ENCODE results near the gene OR8D4. TPM values are rescaled to one million over a fixed set of nuclear protein-coding genes. Genes with fewer than 3 reads are reported as not detected.

The OR8D4 gene
- polyA plus RNA-seq, 1 donor from 2014 or later: not detected

DNA sequence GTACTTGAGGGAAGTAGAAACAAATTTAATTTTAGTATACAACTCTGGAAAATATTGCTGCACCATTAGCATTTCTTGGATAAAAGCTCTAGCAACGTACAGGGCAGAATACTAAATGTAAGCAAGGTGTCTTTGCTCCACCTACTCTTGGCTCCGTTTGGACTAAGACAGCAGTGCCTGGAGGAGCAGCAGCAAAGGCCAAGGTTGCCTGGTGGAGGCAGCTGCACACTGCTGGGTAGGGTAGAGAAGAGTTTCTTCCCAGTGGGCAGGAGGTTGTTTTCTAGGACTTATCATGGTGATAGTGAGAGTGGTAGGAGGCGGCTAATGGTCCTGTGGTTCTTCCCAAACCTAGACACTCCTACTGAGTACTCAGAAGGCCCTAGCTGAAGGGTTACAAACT, 2.2 kb upstream of the OR8D4 start:
- no peak overlapping the region for H3K4me3 ChIP-seq (ENCODE audit: low read length)
- no peak overlapping the region for H3K27ac ChIP-seq (ENCODE audit: low read length)
- no peaks in the 10 kb centered on the region for H3K9me2 ChIP-seq (ENCODE audit: insufficient read depth, low read length)
- TF ChIP-seq, protein P1, sequence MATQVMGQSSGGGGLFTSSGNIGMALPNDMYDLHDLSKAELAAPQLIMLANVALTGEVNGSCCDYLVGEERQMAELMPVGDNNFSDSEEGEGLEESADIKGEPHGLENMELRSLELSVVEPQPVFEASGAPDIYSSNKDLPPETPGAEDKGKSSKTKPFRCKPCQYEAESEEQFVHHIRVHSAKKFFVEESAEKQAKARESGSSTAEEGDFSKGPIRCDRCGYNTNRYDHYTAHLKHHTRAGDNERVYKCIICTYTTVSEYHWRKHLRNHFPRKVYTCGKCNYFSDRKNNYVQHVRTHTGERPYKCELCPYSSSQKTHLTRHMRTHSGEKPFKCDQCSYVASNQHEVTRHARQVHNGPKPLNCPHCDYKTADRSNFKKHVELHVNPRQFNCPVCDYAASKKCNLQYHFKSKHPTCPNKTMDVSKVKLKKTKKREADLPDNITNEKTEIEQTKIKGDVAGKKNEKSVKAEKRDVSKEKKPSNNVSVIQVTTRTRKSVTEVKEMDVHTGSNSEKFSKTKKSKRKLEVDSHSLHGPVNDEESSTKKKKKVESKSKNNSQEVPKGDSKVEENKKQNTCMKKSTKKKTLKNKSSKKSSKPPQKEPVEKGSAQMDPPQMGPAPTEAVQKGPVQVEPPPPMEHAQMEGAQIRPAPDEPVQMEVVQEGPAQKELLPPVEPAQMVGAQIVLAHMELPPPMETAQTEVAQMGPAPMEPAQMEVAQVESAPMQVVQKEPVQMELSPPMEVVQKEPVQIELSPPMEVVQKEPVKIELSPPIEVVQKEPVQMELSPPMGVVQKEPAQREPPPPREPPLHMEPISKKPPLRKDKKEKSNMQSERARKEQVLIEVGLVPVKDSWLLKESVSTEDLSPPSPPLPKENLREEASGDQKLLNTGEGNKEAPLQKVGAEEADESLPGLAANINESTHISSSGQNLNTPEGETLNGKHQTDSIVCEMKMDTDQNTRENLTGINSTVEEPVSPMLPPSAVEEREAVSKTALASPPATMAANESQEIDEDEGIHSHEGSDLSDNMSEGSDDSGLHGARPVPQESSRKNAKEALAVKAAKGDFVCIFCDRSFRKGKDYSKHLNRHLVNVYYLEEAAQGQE (IDR thresholded peaks at IDR 0.05; ENCODE audit: borderline replicate concordance): no peak
- TF ChIP-seq EP300 (conservative IDR thresholded peaks at IDR 0.05; ENCODE audit: poor library complexity, severe bottlenecking) (no peak), MXI1 (conservative IDR thresholded peaks at IDR 0.05; ENCODE audit: poor library complexity, severe bottlenecking) (no peak), TAF1 (IDR thresholded peaks at IDR 0.05; ENCODE audit: low read depth) (no peak), RAD21 (conservative IDR thresholded peaks at IDR 0.05) (no peak), POLR2AphosphoS5 (IDR thresholded peaks at IDR 0.05) (no peak)
- no peaks in the 10 kb centered on the region for H3K36me3 ChIP-seq (ENCODE audit: insufficient read depth, low read length)
- no peaks in the 10 kb centered on the region for H3K27me3 ChIP-seq (ENCODE audit: insufficient read depth, low read depth, low read length)
- H3K4me2 ChIP-seq (ENCODE audit: low read length): no peak overlapping the region
- H3K9me3 ChIP-seq (ENCODE audit: low read length): no peaks in the 10 kb centered on the region
- H3F3A ChIP-seq (ENCODE audit: insufficient read depth, low read length, poor library complexity, severe bottlenecking): no peaks in the 10 kb centered on the region
- no peaks in the 10 kb centered on the region for H3K79me2 ChIP-seq (replicated peaks; ENCODE audit: insufficient read depth, low read length)
- no peak overlapping the region for H3K9ac ChIP-seq (ENCODE audit: low read length)
- no peaks in the 10 kb centered on the region for H4K20me1 ChIP-seq (ENCODE audit: insufficient read depth)
- no peak overlapping the region for H2AFZ ChIP-seq (ENCODE audit: low read depth, low read length)

DNA sequence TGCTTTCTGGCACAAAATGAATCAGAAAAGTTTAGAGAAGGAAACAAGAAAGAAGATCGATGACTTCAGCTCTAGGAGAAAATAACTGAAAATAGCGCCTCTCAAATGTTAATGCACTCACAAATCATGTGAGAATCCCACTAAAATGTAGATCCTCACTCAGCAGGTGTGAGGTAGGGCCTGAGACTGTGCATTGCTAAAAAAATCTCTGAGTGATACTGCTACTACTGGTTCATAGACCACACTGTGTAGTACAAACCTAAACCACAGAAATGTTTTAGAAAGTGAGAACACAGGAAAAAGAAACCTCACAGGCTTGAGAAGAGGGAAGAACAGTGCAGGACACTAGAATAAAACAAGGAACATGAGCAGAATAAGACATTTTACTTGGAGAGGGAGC, 2.0 kb downstream of the OR8D4 start:
- Histone ChIP-seq H3K36me3 (ENCODE audit: insufficient read depth, low read length) (no peaks in the 10 kb centered on the region), H3K27me3 (ENCODE audit: insufficient read depth, low read depth, low read length) (no peaks in the 10 kb centered on the region), H3K9ac (ENCODE audit: low read length) (no peak overlapping the region), H4K20me1 (ENCODE audit: insufficient read depth) (no peaks in the 10 kb centered on the region), H3K9me2 (ENCODE audit: insufficient read depth, low read length) (no peaks in the 10 kb centered on the region), H3K79me2 (replicated peaks; ENCODE audit: insufficient read depth, low read length) (no peaks in the 10 kb centered on the region), H3F3A (ENCODE audit: insufficient read depth, low read length, poor library complexity, severe bottlenecking) (no peaks in the 10 kb centered on the region), H3K4me2 (ENCODE audit: low read length) (no peak overlapping the region), H3K9me3 (ENCODE audit: low read length) (no peaks in the 10 kb centered on the region), H2AFZ (ENCODE audit: low read depth, low read length) (no peak overlapping the region), H3K27ac (ENCODE audit: low read length) (no peak overlapping the region), H3K4me3 (ENCODE audit: low read length) (no peak overlapping the region)
- TF ChIP-seq TAF1 (IDR thresholded peaks at IDR 0.05; ENCODE audit: low read depth) (no peak), EP300 (conservative IDR thresholded peaks at IDR 0.05; ENCODE audit: poor library complexity, severe bottlenecking) (no peak), EZH2 (IDR thresholded peaks at IDR 0.05; ENCODE audit: borderline replicate concordance, insufficient read depth, low read length, poor library complexity, severe bottlenecking) (no peak), RAD21 (conservative IDR thresholded peaks at IDR 0.05) (no peak)
- TF ChIP-seq, protein P2, sequence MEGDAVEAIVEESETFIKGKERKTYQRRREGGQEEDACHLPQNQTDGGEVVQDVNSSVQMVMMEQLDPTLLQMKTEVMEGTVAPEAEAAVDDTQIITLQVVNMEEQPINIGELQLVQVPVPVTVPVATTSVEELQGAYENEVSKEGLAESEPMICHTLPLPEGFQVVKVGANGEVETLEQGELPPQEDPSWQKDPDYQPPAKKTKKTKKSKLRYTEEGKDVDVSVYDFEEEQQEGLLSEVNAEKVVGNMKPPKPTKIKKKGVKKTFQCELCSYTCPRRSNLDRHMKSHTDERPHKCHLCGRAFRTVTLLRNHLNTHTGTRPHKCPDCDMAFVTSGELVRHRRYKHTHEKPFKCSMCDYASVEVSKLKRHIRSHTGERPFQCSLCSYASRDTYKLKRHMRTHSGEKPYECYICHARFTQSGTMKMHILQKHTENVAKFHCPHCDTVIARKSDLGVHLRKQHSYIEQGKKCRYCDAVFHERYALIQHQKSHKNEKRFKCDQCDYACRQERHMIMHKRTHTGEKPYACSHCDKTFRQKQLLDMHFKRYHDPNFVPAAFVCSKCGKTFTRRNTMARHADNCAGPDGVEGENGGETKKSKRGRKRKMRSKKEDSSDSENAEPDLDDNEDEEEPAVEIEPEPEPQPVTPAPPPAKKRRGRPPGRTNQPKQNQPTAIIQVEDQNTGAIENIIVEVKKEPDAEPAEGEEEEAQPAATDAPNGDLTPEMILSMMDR (IDR thresholded peaks at IDR 0.05; ENCODE audit: poor library complexity, severe bottlenecking): no peak

DNA sequence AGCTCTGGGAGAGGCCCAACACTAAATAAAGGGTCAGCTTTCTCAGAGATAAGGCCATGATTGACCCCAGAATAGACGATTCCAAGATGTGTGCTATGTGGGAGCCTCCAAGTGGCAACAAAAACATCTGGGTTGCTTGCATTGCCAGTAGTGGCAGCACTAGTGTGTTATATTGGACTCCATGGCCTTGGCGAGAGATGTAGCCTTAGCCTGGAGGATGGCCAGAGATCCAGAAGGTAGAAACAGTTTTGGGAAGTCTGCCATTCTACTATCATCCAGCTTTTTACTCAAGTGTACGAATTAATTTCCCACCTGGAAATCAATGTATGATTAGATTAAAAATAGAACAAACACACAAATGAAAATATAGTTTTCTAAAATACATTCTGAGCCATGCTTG, 3.0 kb downstream of the OR8D4 start:
- H3K4me3 ChIP-seq (ENCODE audit: low read length): no peak overlapping the region
- no peak overlapping the region for H3K9ac ChIP-seq (ENCODE audit: low read length)
- no peaks in the 10 kb centered on the region for H3K79me2 ChIP-seq (replicated peaks; ENCODE audit: insufficient read depth, low read length)
- H3F3A ChIP-seq (ENCODE audit: insufficient read depth, low read length, poor library complexity, severe bottlenecking): no peaks in the 10 kb centered on the region
- TF ChIP-seq MXI1 (conservative IDR thresholded peaks at IDR 0.05; ENCODE audit: poor library complexity, severe bottlenecking): no peak
- no peak for TF ChIP-seq EZH2 (IDR thresholded peaks at IDR 0.05; ENCODE audit: borderline replicate concordance, insufficient read depth, low read length, poor library complexity, severe bottlenecking)
- no peak for TF ChIP-seq EP300 (conservative IDR thresholded peaks at IDR 0.05; ENCODE audit: poor library complexity, severe bottlenecking)
- TF ChIP-seq, protein P2 (IDR thresholded peaks at IDR 0.05; ENCODE audit: poor library complexity, severe bottlenecking): no peak
- no peak for TF ChIP-seq RAD21 (conservative IDR thresholded peaks at IDR 0.05)
- TF ChIP-seq, protein P1 (IDR thresholded peaks at IDR 0.05; ENCODE audit: borderline replicate concordance): no peak
- TF ChIP-seq POLR2AphosphoS5 (IDR thresholded peaks at IDR 0.05): no peak
- TF ChIP-seq SMC3 (conservative IDR thresholded peaks at IDR 0.05; ENCODE audit: poor library complexity): no peak
- H4K20me1 ChIP-seq (ENCODE audit: insufficient read depth): no peaks in the 10 kb centered on the region
- H3K9me3 ChIP-seq (ENCODE audit: low read length): no peaks in the 10 kb centered on the region
- no peak overlapping the region for H2AFZ ChIP-seq (ENCODE audit: low read depth, low read length)
- H3K36me3 ChIP-seq (ENCODE audit: insufficient read depth, low read length): no peaks in the 10 kb centered on the region
- H3K9me2 ChIP-seq (ENCODE audit: insufficient read depth, low read length): no peaks in the 10 kb centered on the region
- no peak overlapping the region for H3K4me2 ChIP-seq (ENCODE audit: low read length)
- H3K27me3 ChIP-seq (ENCODE audit: insufficient read depth, low read depth, low read length): no peaks in the 10 kb centered on the region
- H3K27ac ChIP-seq (ENCODE audit: low read length): no peak overlapping the region

All from neural cell (in vitro differentiated cells).